Sciatic nerve (tissue), 2 donors: ENCODE results near the gene TMEM151B. TPM values are rescaled to one million over a fixed set of nuclear protein-coding genes. Genes with fewer than 3 reads are reported as not detected.

ENCODE experiments used
- ATAC-seq: fragments of 200-7000 bp; cut with Tn5 transposase; one replicate; pipeline ENCODE4 v1.9.1; 2020; ENCODE audit warnings: mild to moderate bottlenecking, moderate library complexity
- DNase-seq: peaks from one replicate; pipeline ENCODE4 v3.0.0-alpha.2; 2020; ENCODE audit warnings: low spot score
- intact Hi-C: fragments of 100-400 bp; cut with DNase I; formaldehyde crosslinking; loops from one replicate; pipeline ENCODE4 v1.14.2; 2022
- total RNA-seq: library from RNA; stranded (reverse); fragmentation: NEBNext Ultra II Directional; extraction: Animal tissue kit (Norgen Biotek cat#: 25700); gene quantifications from one replicate; pipeline ENCODE4 v1.2.1, GENCODE V29; 2021
- donor health status: DM: no; HTN: no; CAD: no.
- donor health status: DM: no; HTN: no; CAD: no.

TMEM151B gene
- total RNA-seq, 1 donor from 2014 or later = not detected

DNA sequence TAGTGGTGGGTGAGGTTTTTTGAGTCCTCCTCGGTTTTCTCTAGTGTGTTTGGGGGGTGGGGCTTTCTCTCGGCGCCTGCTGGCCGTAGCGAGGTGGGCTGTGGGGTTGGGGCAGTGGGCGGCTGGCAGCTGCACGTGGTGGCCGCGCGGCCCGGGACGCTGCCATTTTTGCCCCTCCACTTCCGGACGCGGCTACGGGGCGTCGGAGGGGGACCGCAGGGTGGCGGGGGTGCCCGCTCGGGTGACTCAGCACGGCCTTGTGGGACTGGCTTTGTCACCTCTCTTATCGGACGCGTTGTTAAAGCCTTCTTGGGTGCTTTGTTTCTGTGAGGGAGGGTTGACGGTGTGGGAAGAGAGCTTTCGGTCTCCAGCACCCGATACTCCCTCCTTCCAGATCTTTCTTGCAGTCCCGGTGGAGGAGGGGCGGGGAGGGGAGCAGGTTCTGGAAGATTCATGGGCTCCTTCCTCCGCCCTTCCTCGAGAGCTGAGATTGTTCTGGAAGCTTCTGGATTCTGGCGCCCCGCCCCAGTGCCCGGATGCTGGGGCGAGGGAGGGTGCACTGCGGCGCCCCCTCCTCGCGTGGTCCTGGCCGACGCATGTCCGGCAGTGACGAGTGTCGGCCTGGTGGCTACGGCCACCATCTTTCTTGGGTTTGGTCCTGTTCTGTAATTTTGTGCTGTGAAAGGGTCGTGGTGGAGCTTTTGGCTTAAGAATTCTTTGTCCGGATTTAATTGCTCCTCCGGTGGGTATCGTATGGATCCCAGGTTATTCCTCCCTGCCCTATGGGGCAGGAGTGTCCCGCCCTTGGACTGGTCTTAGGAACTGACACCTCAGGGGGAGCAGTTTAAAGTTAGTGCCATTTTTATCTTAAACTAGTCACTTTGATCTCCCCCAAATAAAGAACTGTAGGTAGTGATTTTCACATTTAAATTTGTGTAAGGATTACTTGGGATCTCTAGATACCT, 22.6 kb upstream of the TMEM151B start:
- peak; percentile 87 for DNase-seq
- ATAC-seq = peak; percentile 51
- intact Hi-C loops = no loop called here

DNA sequence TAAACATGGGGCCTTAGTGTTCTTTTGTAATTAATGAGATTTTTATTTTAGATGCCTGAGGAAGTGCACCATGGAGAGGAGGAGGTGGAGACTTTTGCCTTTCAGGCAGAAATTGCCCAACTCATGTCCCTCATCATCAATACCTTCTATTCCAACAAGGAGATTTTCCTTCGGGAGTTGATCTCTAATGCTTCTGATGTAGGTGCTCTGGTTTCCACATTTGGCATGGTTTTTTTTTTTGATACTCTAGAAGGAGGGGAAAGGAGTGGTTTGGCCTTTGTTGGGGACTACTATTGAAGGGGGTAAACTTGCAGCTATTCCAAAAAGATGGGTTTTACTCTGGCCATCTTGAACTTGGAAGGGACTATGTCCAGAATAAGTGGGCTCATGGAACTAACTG, 21.7 kb upstream of the TMEM151B start:
- intact Hi-C loops = no loop called here
- ATAC-seq (no peak), DNase-seq (no peak)

DNA sequence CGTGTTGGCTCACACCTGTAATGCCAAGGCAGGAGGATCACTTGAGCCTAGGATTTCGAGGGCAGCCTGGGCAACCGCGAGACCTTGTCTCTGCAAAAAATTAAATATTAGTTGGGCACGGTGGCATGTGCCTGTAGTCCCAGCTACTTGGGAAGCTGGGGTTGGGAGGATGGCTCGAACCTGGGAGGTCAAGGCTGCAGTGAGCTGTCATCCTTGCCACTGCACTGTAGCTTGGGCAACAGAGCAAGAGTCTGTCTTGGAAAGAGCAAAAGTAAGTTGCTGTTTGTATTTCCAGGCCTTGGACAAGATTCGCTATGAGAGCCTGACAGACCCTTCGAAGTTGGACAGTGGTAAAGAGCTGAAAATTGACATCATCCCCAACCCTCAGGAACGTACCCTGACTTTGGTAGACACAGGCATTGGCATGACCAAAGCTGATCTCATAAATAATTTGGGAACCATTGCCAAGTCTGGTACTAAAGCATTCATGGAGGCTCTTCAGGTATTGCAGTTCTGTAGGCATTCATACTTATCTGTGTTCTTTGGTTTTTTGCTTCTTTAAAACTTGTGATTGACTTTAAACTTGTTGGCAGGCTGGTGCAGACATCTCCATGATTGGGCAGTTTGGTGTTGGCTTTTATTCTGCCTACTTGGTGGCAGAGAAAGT, 21.0 kb upstream of the TMEM151B start:
- ATAC-seq = no peak
- intact Hi-C loops = no loop called here
- no peak for DNase-seq

DNA sequence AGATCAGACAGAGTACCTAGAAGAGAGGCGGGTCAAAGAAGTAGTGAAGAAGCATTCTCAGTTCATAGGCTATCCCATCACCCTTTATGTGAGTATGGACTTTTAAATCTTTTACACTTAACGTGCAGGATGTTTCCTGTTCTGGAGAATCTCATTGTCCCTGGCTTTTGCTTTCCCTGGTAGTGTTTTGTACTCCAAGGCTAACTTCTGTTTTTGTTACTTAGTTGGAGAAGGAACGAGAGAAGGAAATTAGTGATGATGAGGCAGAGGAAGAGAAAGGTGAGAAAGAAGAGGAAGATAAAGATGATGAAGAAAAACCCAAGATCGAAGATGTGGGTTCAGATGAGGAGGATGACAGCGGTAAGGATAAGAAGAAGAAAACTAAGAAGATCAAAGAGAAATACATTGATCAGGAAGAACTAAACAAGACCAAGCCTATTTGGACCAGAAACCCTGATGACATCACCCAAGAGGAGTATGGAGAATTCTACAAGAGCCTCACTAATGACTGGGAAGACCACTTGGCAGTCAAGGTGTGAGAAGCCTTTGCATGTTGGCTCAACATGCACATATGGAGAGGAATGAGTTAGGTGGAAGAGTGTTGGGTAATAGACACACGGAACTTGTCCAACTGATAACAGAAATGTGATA, 20.1 kb upstream of the TMEM151B start:
- ATAC-seq (no peak), DNase-seq (no peak)
- intact Hi-C loops = no loop called here

DNA sequence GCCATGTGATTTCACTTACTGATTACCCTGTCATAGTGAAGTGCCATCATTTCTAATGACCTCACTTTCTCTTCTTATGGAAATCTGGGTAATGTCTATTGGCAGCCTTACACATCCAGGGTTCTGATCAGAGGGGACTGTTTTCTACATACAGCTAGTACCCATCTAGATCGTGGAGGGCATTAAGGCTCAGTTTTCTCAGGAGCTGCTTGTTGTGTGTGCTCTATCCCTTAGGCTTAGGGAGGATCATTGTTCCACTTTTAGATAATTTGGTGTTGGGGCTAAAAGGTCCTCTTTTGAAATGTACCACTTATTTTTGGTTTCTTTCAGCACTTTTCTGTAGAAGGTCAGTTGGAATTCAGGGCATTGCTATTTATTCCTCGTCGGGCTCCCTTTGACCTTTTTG, 19.5 kb upstream of the TMEM151B start:
- intact Hi-C loops = no loop called here
- DNase-seq = no peak
- ATAC-seq = no peak

DNA sequence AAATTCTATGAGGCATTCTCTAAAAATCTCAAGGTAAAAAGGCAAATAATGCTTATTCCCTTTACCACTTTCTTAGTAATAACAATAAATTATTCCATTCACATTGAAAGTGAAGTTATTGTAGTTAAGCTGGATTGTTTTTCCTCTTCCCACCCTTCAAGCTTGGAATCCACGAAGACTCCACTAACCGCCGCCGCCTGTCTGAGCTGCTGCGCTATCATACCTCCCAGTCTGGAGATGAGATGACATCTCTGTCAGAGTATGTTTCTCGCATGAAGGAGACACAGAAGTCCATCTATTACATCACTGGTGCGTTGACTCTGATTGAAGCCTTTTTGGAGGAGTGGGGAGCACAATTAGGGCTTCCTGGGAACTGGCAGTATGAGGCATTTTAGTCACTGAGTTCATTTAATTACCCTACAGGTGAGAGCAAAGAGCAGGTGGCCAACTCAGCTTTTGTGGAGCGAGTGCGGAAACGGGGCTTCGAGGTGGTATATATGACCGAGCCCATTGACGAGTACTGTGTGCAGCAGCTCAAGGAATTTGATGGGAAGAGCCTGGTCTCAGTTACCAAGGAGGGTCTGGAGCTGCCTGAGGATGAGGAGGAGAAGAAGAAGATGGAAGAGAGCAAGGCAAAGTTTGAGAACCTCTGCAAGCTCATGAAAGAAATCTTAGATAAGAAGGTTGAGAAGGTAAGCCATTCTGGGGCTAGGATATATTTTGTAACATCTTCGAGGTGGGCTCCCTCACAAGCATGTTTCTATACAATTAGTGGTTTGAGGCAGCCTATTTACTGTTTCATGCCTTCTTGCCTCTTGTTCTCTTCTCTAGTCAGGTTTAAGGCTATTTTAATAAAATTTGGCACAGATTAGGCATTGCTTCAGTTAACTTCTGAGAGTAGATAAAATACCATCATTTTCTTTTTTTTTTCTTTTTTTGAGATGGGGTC, 18.4 kb upstream of the TMEM151B start:
- no peak for DNase-seq
- intact Hi-C loops = no loop called here
- ATAC-seq = no peak

DNA sequence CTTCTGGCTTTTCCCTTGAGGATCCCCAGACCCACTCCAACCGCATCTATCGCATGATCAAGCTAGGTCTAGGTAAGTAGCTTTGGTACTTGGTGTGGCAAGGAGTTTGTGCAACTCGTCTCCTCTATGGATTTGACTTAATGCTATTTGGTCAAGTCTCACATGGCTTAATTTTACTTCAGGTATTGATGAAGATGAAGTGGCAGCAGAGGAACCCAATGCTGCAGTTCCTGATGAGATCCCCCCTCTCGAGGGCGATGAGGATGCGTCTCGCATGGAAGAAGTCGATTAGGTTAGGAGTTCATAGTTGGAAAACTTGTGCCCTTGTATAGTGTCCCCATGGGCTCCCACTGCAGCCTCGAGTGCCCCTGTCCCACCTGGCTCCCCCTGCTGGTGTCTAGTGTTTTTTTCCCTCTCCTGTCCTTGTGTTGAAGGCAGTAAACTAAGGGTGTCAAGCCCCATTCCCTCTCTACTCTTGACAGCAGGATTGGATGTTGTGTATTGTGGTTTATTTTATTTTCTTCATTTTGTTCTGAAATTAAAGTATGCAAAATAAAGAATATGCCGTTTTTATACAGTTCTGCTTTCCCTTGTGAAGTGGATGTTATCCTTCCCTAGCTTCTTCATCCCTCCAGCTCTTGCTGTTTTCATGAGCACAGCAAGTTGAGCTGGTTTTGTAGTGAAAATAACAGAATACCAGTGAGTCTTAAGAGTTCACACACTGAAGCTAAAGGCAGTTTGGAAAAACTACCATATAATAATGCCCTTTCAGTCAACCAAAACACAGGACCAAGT, 16.7 kb upstream of the TMEM151B start:
- DNase-seq = peak; percentile 61
- ATAC-seq = no peak
- intact Hi-C loops = no loop called here

DNA sequence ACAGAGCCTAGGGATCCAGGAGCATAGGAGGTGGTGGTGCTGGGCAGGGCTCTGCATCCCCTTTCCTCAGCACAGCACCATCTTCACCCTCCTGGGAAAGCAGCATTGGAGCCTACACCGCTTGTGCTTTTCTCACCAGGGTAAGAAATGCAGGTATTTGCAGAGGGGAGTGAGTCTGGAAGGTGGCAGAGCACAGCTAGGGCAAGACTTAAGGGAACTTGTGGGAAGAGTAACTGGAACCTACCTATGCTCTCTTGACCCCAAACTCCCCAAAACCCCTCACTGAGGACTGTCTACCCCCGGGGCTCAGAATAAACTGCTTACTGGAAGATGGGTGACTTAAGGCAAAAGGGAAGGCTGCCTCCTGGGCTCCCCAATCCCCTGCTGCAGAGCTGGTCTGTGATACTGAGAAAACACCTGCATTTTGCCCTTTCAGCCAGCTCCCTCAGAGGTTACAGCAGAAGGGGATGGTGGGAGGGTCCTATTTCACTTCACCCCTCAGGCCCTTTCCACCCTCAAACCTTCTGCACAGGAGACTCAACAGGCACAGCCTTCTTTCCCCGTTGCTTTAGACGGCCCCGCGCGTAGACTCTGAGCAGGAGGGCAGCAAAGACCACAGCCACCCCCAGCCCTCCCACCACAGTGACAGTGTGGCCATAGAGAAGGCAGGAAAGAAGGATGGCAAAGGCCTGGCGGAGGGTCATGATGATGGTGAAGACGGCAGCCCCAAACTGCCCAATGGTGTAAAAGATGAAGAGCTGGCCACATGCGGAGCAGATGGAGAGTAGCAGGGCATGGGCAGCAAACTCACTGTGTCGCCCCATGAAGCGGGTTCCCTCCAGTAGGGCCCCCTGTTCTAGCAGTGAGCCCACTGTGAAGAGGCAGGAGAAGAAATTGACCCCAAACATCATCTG, 15.8 kb upstream of the TMEM151B start:
- no peak for DNase-seq
- intact Hi-C loops = no loop called here
- ATAC-seq = no peak

DNA sequence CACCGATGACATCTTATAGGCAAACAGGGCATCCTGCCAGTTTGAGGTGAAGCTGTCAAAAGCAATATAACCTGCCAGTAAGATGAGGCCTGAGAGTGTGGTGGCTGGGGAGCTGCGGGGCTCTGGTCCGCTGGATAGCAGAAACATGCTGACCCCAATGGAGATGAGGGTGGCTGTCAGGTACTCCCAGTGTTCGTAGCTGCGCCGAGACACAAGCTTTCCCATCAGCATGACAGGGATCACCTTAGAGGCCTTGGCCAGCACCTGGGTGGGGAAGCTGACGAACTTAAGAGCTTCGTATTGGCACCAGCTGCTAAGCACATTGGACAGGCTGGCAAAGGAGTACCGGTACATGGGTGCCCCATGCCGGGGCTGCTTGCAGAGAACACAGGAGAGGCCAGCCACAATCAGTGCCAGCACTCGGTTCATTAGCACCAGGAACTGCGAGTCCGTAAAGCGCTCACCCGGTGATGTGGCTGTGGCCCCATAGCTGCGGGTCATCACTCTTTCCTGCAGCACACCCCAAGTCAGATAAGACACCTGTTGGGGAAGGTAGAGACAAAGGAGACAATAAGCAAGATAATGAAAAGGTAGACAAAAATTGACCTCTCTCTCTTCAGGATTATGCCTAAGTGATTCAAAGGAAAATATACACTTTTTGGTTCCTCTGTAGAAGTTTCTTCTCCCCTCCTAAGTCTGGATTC, 15.0 kb upstream of the TMEM151B start:
- intact Hi-C loops = no loop called here
- ATAC-seq (no peak), DNase-seq (no peak)

DNA sequence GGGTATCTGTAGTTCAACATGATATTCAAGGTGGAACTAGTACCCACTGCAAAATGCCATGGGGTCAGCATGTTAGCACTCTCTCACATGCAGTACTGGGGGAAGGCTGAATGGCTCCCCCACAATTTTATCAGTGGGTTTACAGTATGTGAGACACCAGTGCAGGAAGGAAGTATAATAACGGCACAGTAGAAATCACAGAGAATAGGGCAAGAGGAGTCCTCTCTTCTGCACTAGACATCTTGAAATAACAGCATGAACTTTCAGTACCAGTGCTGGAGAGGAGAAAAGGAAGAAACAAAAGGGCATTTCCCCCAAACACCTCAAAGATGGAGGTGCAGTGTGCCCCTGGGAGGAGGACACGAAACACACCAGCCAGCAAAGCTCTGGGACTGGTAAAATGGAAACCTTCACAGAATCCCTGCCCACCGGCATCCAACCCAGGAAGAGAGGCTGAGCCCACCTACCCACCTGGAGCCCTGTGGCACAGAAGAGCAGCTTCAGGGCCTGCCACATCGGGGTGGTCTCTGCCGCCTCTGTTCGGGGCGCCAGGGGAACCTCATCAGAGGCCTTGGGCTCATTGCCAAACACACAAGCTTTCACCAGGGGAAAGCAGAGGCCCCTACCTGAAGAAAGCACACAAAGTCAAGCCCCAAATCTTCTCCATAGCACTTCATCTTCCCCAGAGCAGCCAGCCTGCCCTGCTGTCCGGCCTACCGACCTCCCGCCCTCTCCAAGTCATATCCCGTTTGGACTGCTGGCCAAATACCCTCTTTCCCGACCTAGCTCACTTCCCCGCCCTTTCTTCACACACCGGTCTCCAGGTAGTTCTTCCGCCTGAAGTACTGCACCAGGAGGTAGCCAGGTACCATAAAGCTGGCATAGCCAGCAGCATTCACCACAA, 14.1 kb upstream of the TMEM151B start:
- ATAC-seq (peak; percentile 25), DNase-seq (no peak)
- intact Hi-C loops = no loop called here

DNA sequence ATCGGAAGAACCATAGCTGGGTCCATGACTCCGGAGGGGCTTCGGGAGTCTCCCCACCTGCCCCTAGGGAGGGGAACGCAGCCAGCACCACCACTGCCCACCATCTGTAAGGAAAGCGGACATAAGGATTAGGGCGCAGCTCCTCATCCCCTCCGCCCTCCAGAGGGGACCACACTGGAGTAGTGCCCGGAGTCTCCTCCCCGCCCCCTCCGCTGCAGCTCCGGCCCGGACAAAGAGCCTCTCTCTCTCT, 13.6 kb upstream of the TMEM151B start:
- ATAC-seq (no peak), DNase-seq (no peak)
- intact Hi-C loops = no loop called here

DNA sequence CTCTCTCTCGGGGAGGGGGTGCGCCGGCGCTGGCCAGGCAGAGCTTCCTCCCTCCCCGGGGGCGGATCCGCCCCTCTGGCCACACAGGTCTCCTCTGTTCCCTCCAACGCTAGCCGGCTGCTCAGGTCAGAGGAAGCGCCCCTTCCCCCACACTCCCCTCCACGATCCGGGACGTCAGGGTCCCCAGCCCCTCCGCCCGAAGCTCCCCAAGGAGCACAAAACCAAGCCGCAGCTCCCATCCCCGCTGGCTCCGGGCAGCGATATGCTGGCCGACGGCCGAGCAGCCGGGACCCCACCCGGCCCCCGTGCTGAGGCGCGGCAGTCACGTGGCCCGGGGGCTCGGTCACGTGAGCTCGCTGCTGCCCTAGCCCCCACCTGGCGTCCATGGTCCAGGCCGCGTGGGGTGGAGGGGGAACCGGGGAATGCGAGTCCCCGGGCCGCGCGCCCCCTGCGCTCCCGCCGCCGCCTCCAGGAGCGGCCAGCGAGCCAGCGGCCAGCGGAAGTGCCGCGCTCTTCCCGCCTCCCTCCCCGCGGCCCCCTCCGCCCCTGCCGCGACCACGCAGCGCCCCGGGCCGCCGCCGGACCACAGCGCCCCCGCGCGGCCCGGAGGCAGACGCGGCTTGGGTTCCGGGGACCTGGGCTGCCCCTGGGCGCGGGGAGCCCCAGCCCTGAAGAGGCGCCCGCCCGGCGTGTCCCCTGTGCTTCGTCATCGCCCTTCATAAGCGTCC, 13.1 kb upstream of the TMEM151B start, which contains the start of gene SLC35B2:
TSS of gene SLC35B2 (minus strand) at position 504 of the 728 bp plus-strand sequence. CDS start at position 386, 118 bp downstream.
- peak; percentile 89 for ATAC-seq
- DNase-seq = peak; percentile 90
- intact Hi-C loops = no loop called here

DNA sequence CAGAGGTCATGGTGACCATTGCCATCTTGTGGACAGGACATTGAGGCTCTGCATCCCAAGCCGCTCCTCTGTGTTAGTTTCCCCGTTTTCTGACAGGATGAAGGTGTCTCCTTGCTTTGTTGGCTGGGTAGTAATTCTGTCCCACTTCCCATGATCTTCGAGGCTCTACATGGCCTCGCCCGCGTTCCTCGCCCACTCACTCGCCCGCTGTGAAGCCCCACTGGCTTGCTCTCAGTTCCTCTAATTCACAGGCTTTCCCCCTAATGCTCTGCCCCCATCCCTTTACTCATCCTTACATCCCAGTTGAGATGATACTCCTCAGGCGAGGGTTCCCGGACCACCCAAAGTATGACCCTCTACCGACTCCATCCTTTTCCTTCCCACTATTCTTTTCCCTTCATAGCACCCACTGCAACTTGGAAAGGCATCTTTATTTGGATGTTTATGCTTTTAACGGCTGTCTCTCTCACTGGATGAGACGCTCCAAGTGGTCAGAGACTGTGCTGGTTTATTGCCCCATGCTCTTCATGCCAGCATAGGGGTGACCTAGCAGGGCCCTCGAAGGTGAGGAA, 12.4 kb upstream of the TMEM151B start:
- intact Hi-C loops = no loop called here
- ATAC-seq = no peak
- no peak for DNase-seq

DNA sequence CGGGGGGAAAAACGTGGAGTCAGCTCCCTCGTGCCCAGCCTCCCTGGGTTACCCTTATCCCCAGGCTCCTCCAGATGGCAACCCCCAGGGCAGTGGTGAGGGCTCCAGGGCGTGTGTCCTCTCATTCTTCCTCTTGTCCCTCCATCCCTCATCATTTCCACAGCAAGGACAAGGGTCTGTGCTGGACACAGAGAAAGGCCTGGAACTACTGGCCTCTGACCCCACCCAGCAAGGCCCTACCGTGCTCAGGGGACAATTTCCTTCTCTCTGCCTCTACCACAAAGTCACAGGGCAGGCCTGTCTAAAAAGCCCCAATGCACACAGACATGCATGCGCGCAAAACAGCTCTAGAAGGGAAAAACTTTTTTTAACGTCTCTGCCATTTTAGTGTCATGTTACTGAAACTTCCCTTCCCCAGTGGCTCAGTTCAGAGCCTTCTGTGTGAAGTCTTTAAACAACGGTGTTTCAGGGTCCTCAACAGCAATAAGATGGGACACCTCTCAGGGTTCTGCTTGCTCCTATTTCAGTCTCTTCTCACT, 11.9 kb upstream of the TMEM151B start:
- intact Hi-C loops = no loop called here
- ATAC-seq = no peak
- no peak for DNase-seq
